ENCODE data around the gene SLC9A7. TPM values are rescaled to one million over a fixed set of nuclear protein-coding genes. Genes with fewer than 3 reads are reported as not detected.
"Not testable (repeated sequence)": the region's sequence is repeated elsewhere in the genome, so short reads cannot be mapped to it uniquely, and the experiment has no call there.

SLC9A7 gene
- polyA plus RNA-seq (2013, experiment 1 of 2; ENCODE audit: insufficient read length) = 4.5 TPM
- polyA plus RNA-seq (2013, experiment 2 of 2; ENCODE audit: insufficient read length) = 6.3 TPM

DNA sequence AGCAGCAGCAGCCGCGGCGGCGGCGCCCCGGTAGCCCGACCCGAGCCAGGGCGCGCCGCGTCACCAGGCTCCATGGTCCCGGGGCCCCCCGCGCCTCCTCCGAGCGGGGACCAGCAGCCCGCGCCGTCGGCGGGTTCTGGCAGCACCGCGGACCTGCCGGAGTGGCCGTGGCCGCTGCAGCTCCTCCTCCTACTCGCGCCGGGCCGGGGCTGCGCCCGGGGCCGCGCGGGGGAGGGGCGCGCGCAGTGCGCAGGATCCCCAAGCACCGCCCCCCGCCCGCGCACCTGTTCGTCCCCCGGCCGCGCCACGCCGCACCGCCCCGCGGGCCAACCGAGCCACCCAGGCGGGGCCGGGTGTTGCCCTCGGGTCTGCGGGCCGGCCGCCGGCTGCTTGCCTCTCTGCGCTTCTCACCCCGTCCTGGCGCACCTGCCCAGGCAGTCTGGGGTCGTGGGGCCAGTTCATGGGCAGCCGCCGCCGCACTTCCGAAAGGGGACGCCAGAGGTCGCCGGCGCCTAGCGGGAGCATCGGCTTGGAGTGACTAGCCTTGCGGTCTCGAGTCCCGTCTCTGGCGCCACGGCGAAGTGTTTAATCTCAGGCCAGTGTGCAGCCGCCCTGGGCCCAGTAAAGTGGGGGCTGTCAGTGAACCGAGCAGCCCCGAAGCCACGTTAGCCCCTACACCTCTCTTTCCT is at the start of gene SLC9A7:
Gene SLC9A7, minus strand, starts transcription at position 163 of the 689 bp plus-strand sequence. Its CDS starts 89 bp downstream, at position 74.
- peak; percentile 64 for DNase-seq

DNA sequence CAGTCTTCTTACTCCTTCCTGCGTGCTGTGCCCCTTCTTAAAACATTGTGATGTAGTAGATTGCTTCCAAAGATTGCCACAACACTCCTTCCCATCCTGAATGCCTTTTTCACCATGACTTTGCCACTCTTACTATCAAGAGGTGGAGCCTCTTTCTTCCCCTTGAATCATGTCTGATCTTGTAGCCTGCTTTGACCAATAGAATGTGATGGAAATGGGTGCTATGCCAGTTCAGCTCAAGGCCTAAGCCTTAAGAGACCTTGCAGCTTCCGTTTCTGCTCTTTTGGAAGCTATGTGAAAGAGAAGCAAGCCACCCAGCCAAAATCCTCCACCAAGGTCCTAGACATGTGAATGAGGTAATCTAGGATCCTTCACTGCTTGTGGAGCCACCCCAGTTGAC is 46.4 kb upstream of the SLC9A7 start:
- DNase-seq = no peak

DNA sequence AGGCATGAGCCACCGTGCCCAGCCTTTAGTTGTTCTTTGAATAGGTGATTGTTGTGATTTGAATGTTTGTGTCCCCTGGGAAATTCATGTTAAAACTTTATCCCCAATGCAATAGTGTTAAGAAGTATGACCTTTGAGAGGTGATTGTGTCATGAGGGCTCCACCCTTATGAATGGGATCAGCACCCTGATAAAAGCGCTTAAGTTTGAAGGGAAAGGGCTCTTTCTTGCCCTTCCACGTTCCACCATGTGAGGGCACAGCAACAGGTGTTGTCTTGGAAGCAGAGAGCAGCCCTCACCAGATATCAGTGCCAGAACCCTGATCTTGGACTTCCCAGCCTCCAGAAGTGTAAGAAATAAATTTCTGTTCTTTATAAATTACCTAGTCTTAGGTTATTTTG is 44.2 kb upstream of the SLC9A7 start:
- no peak for DNase-seq

GRCh38 chrX:46796574-46797191 is 37.8 kb upstream of the SLC9A7 start:
- DNase-seq = peak; percentile 69

GRCh38 chrX:46793386-46794143 is 34.6 kb upstream of the SLC9A7 start:
- DNase-seq = no peak

GRCh38 chrX:46792810-46793188 is 33.9 kb upstream of the SLC9A7 start:
- no peak for DNase-seq

DNA sequence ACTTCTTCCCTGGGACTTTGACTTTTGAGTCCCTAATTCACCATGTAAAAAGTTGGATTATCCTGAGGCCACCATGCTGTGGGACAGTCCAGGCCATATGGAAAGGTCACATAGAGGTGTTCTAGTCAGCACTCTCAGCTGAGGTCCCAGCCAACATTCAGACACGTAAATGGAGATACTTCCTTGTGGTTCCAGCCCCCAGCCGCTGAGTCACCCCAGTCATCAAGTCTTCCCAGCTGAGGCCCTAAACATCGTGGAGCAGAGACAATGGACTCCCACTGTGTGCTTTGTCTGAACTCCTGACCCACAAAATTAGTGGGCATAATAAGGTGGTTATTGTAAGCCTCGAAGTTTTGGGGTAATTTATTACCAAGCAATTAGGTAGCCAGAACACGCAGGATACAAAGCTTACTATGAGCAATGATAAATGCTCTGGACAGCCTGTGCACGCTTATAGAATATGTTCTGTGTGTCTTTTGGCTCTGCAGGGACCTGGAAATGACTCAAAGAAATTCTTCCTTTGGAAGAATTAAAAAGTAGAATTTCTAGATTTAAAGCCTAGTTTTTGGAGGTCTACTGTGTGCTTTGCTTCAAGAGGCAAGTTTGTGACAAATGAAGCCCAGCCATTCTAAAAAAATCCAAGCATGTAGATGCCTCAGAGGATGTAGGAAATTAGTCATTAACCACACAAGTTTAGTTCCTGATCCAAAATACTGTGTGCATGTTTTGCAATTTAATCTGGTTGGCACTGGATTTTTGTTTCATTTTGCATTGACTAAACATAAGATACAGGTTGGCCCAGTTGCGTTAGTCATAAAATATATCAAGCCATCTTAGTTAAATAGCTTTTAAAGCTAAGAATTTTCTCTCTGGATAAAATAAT is 33.2 kb upstream of the SLC9A7 start:
- peak; percentile 91 for DNase-seq

DNA sequence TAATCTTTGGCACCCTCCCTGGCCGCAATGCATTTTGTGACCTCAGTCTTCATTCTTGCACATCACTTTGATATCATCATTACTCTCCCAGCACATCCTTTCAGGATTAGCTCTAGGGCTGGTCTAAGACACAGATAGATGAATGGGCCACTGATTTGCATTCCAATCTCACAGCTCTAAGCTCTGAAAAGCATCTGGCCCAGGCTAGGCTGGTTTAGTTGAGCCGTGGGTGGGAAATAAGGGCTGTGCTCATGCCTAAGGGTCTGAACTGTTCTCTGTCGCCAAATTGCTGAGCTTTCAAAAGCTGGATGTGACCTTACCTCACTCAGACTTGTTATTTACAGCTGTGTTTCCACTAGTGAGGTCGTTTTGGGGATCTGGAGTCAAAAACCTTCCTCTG is 30.0 kb upstream of the SLC9A7 start:
- peak; percentile 61 for DNase-seq

- not testable (repeated sequence) for DNase-seq
Observed at GRCh38 chrX:46784437-46784836, 25.5 kb upstream of the SLC9A7 start.

DNA sequence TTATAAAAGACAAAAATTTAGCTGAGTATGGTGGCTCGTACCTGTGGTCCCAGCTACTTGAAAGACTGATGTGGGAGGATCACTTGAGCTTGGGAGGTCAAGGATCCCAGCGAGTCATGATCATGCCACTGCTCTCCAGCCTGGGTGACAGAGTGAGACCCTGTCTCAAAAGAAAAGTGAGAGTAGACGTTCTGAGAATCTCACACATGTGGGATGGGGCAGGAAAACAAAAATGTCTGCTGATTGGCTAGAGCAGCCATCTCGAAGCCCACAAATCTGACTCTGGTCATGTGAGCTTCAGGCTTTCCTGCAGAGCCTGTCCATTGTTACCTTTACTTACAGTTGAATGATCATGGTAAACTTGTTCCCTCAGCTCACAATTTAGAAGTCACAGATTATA is 23.1 kb upstream of the SLC9A7 start:
- DNase-seq = no peak

DNA sequence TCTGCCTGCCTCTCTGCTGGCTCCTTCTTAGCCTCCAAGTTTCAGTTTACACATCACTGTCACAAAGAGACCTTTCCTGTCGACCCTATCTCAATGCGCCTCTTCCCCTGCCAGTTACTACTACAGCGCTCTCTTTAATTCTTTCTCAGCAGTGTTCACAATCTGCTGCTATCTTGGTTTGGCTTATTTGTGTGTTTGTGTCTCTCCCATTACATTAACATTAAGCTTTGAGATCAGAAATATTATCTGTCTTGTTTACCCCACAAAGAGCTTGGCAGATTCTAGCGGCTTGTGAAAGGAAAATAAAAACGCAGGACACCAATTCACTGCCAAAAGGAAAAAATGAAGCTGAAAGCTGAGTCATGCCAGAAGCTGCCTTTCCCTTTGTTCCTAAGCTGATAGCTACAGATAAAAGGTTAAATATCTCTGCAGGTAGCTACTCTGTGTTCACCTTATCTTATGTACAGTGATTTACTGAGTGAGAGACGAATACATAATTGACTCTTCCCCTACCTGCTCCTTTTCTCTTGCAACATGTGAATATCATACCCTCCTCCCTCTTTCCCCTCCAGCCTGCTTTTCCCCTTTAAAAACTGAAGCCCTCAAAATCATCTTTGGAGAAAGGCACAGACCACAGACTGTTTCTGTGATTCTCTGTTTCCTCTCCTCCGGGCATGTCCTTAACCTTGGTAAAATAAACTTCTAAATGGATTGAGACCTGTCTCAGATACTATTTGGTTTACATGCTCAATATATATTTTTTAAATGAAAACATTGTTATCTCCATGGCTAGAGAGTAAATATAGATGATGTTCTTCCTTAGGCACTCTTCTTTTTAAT is 19.3 kb upstream of the SLC9A7 start:
- DNase-seq = peak; percentile 16

DNA sequence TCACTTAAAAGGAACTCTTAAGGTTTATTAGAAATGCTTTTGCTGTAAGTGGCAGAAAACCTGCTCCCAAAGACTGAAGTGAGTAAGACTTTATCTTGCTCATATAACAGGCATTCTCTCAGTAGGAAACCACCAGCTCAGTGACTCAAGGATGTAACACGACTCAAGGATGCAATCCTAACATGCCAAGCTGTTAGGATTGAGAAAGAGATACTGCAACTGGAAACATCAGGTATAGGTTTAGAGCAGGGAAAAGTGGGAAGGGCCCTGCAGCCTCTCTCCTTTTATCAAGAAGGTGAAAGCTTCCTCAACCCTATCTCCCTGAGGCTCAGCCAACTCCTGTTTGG is 11.9 kb upstream of the SLC9A7 start:
- DNase-seq = peak; percentile 86

DNA sequence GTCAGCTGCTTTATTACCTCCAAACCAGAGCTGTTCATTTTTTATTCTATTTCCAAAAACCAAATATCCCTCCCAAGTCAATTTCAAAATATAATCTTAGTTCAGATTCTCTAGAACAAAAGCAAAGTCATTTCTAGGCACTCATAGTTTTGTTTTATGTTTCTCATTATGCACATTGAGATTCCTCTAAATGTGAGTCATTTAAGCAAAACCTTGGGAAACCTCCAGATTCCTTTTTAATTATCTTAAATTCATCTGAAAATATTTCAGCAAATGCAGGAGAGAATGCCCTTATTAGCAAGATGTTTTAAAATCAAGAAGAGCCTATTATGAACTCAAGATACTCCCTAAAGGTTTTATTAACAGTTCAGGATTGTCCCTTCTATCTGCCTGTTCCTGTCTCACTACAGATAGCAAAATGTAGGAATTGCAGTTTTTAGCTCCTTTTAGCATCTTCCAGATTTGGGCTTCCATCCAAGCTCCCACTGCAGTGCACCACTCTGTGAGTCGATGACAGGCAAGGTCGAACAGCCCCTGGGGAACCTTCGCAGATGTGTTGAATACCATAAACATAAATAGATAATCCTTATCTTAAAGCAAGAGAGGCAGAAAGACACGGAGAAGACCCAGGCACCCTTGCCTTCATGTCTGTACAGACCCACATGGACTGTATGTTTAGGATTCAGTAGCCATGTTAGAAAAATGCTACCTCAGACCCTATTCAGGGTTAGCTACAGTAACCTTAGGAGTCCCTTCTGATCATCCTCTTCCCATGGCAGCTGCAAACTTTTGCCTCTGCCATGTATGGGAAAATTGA is 11.3 kb upstream of the SLC9A7 start:
- peak; percentile 71 for DNase-seq

DNA sequence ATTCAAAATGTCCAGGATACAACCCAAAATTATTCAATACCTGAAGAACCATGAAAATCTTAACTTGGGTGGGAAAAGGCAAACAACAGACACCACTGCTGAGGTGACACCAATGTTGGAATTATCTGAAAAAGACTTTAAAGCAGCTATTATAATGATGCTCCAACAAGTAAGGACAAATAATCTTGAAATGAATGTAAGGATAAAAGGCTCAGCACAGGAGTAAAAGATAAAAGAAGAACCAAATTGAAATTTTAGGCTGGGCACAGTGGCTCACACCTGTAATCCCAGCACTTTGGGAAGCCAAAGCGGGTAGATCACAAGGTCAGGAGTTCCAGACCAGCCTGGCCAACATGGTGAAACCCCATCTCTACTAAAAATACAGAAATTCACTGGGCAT is 4.0 kb upstream of the SLC9A7 start:
- no peak for DNase-seq

GRCh38 chrX:46759645-46759974 is 692 bp upstream of the SLC9A7 start:
- peak; percentile 52 for DNase-seq

DNA sequence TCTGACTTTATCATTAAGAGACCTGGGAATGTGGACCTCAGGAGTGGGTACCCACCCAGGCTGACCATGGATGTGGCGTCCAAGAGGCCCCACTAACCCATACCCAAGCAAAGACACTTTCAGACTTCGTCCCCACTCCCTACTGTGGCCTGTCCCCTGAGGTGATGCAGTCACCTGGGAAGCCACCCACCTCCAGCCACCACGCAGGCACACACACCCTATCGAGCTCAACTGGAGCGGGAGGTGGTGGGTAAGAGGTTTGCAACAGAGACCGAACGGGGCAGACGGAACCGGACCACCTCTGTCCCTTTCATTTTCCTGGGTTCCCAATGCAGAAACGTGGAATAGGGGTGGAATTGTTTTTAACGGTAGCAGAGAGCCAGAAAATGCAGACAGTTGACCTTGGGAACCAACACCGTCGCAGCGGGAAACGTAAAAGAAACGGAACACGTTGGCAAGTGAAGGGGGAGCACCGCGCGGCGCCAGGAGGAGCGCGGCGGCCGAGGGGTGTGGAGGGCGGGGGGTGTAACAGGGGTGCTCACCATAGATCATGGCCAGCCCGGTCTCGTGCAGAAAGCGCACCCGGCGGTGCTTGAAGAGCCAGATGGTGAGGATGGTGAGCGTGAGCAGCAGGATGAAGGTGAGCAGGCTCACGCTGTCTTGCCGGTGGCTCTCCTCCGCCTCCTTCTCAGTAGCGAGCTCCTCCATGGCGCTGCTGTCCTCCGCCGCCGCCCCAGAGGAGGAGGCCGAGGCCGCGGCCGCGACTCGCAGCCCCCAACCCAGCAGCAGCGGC is 559 bp downstream of the SLC9A7 start:
- no peak for DNase-seq

GRCh38 chrX:46757593-46757992 is 1.3 kb downstream of the SLC9A7 start:
- no peak for DNase-seq

DNA sequence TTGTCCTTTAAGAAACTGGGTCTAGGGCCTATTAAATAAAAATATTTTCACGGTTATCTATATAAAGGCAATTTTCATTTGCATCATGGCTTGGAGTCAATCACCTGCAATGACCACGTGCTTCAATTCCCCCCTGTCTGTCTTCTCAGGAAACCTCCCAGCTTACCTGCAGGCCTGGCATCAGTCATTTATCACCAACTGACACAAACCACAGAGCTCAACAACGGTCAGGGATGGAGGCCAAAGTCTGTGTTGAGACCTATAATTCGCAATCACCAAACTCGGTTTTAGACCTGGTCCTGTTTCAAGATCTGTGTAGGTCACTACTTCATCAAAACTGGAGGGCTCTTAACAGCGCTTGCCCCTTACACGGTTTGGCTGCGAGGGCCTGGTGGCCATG is 1.9 kb downstream of the SLC9A7 start:
- DNase-seq = no peak

DNA sequence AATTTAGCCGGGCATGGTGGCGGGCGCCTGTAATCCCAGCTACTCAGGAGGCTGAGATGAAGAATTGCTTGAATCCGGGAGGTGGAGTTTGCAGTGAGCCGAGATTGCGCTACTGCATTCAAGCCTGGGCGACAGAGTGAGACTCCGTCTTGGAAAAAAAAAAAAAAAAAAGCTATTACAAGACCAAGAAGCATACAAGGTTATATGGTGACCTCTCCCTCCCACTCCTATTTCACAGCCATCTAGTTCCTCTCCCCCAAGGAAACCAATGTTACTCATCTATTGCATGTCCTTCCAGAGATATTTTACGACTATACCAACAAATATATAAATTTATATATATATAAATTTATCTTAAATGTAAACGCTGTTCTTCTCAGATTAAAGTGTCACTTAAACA is 3.2 kb downstream of the SLC9A7 start:
- DNase-seq = no peak

DNA sequence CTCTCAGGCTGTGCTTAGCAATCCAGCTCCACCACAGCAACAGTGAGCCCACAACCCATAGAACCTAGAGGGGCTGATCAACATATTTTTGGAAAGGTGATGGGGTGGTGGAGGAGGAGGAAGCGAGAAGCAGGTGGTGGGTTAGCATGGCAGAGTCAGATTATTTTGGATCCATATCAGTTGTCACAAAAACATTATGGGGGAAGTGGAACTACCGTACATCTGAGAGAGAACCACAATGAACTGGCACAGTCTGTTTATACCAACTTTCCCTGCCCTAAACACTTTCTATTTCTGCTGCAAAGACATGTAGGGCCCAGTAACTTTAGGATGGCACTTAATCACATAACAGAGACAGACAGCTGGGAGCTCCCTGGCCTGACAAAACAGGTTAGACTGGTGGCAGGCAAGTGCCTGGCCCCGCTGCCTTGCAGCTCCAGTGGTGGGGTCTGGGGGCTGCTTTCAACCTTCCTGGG is 4.3 kb downstream of the SLC9A7 start:
- DNase-seq = no peak

Measured in fibroblast of skin of scalp (primary cell).